ENCODE measurements around the gene KLHL26. TPM values are rescaled to one million over a fixed set of nuclear protein-coding genes. Genes with fewer than 3 reads are reported as not detected.

Gene KLHL26
- total RNA-seq, 4 donors from 2014 or later = 13.4 to 20.2 (median 15.9) TPM

- H3K36me3 ChIP-seq = no peaks in the 10 kb centered on the region
- no peak for DNase-seq
- H3K9me3 ChIP-seq = no peaks in the 10 kb centered on the region
- H3K27ac ChIP-seq = no peak overlapping the region
- peaks cover 34% of the 10 kb centered on the region for H3K27me3 ChIP-seq
- intact Hi-C loops (cut with DNase I) = no loop called here
- no peak for TF ChIP-seq CTCF (IDR thresholded peaks at IDR 0.05)
- TF ChIP-seq POLR2A (IDR thresholded peaks at IDR 0.05) = no peak
- H3K4me3 ChIP-seq (replicated peaks in 1 of 3) = peak overlapping the region in 1 of 3 donors; percentile 19
- peaks cover 9 to 28% of the 10 kb centered on the region in 2 donors for H3K4me1 ChIP-seq
- WGBS, 2 donors = 3 to 5% methylated on average over 12 to 39 of the region's 65 CpGs
Measured at GRCh38 chr19:18605546-18606280, 31.1 kb upstream of the KLHL26 start.

- Histone ChIP-seq H3K4me1 (peaks cover 17 to 36% of the 10 kb centered on the region in 2 donors), H3K27me3 (peaks cover 40% of the 10 kb centered on the region), H3K27ac (no peak within 1 kb of the TSS), H3K36me3 (no peaks in the 10 kb centered on the region), H3K4me3 (replicated peaks in 1 of 3) (peak within 1 kb of the TSS in 1 of 3 donors; percentile 19), H3K9me3 (no peaks in the 10 kb centered on the region)
- intact Hi-C loops (cut with DNase I) = no loop called here
- TF ChIP-seq POLR2A (IDR thresholded peaks at IDR 0.05) (no peak), CTCF (IDR thresholded peaks at IDR 0.05) (no peak)
- no peak for DNase-seq
- 0 to 1% methylated on average over 4 to 16 of the region's 116 CpGs for WGBS, 2 donors
Measured at GRCh38 chr19:18606281-18607225, 30.3 kb upstream of the KLHL26 start, which contains the start of gene CRLF1. Gene CRLF1, minus strand, starts transcription at chr19:18606799. Its CDS starts 143 bp downstream, at chr19:18606656.

GRCh38 chr19:18607226-18608101 is 29.4 kb upstream of the KLHL26 start:
- Histone ChIP-seq H3K4me3 (replicated peaks in 1 of 3) (peak overlapping the region in 1 of 3 donors; percentile 4), H3K27me3 (peaks cover 49% of the 10 kb centered on the region), H3K9me3 (no peaks in the 10 kb centered on the region), H3K36me3 (no peaks in the 10 kb centered on the region), H3K27ac (no peak overlapping the region), H3K4me1 (peaks cover 26 to 45% of the 10 kb centered on the region in 2 donors)
- DNase-seq = no peak
- 1% methylated on average over 27 to 56 of the region's 68 CpGs for whole genome bisulfite sequencing, 2 donors
- no peak for TF ChIP-seq POLR2A (IDR thresholded peaks at IDR 0.05)
- no peak for TF ChIP-seq CTCF (IDR thresholded peaks at IDR 0.05)
- intact Hi-C loops (cut with DNase I) = no loop called here

- Histone ChIP-seq H3K27ac (no peak overlapping the region), H3K4me1 (peaks cover 28 to 53% of the 10 kb centered on the region in 2 donors), H3K27me3 (peaks cover 57% of the 10 kb centered on the region), H3K36me3 (no peaks in the 10 kb centered on the region), H3K4me3 (replicated peaks in 1 of 3) (no peak overlapping the region), H3K9me3 (no peaks in the 10 kb centered on the region)
- no peak for TF ChIP-seq POLR2A (IDR thresholded peaks at IDR 0.05)
- no peak for TF ChIP-seq CTCF (IDR thresholded peaks at IDR 0.05)
- intact Hi-C loops (cut with DNase I) = no loop called here
- WGBS, 2 donors = 35 to 52% methylated on average over 5 of the region's 5 CpGs
- DNase-seq = no peak
Measured at GRCh38 chr19:18608102-18608804, 28.6 kb upstream of the KLHL26 start.

Data from thyroid gland (tissue), 4 donors.